Hematopoietic multipotent progenitor cell treated with erythropoietin and hydrocortisone succinate and interleukin-3 and kit ligand, for 8 days (in vitro differentiated cells): ENCODE data around the gene PLOD1.

Source experiments
- DNase-seq: peaks from one replicate; pipeline ENCODE4 v3.0.0-alpha.2; 2015

PLOD1 gene

GRCh38 chr1:11979851-11980675 lies 45.5 kb downstream of the PLOD1 start, which contains the start of gene MFN2:
Gene MFN2 (plus strand): TSS chr1:11980444. CDS start chr1:11989169, 8,725 bp downstream.
- DNase-seq: peak; percentile 96

- no peak for DNase-seq
Measured at GRCh38 chr1:11980676-11980972, 46.1 kb downstream of the PLOD1 start.

GRCh38 chr1:11981378-11982009 lies 47.0 kb downstream of the PLOD1 start:
- no peak for DNase-seq

- peak; percentile 24 for DNase-seq
Measured at GRCh38 chr1:11982010-11982392, 47.5 kb downstream of the PLOD1 start.

GRCh38 chr1:11984121-11984520 lies 49.6 kb downstream of the PLOD1 start:
- DNase-seq: peak; percentile 65

- no peak for DNase-seq
Measured at GRCh38 chr1:11984576-11984975, 50.1 kb downstream of the PLOD1 start.

- no peak for DNase-seq
Measured at GRCh38 chr1:11985171-11985570, 50.7 kb downstream of the PLOD1 start.

- no peak for DNase-seq
Measured at GRCh38 chr1:11985851-11986250, 51.3 kb downstream of the PLOD1 start.

GRCh38 chr1:11989669-11990068 lies 55.2 kb downstream of the PLOD1 start:
- no peak for DNase-seq

- no peak for DNase-seq
Measured at GRCh38 chr1:11990303-11991032, 56.0 kb downstream of the PLOD1 start.

GRCh38 chr1:11991969-11992676 lies 57.6 kb downstream of the PLOD1 start:
- DNase-seq: no peak

- peak; percentile 50 for DNase-seq
Measured at GRCh38 chr1:11997081-11997850, 62.7 kb downstream of the PLOD1 start.

- no peak for DNase-seq
Measured at GRCh38 chr1:11998636-11999035, 64.1 kb downstream of the PLOD1 start.

GRCh38 chr1:11999236-11999635 lies 64.7 kb downstream of the PLOD1 start:
- DNase-seq: no peak

- DNase-seq: peak; percentile 64
Measured at GRCh38 chr1:12001249-12001917, 66.9 kb downstream of the PLOD1 start.

GRCh38 chr1:12001996-12002493 lies 67.5 kb downstream of the PLOD1 start:
- DNase-seq: peak; percentile 82

GRCh38 chr1:12003762-12004161 lies 69.2 kb downstream of the PLOD1 start:
- DNase-seq: no peak

GRCh38 chr1:12005488-12006166 lies 71.1 kb downstream of the PLOD1 start:
- peak; percentile 100 for DNase-seq

GRCh38 chr1:12006167-12006921 lies 71.8 kb downstream of the PLOD1 start:
- DNase-seq: no peak

GRCh38 chr1:12007204-12007603 lies 72.7 kb downstream of the PLOD1 start:
- no peak for DNase-seq
